ENCODE measurements around the gene MRPS16. TPM values are rescaled to one million over a fixed set of nuclear protein-coding genes. Genes with fewer than 3 reads are reported as not detected.

The MRPS16 gene
- total and polyA plus RNA-seq, 9 of the 15 experiments (the other 6 are each of a cell fraction or from before 2014, with no cell fraction given): 65.0 to 239 (median 146) TPM

GRCh38 chr10:73244866-73245477 is 7.5 kb downstream of the MRPS16 start (continued):
- no peak for TF ChIP-seq BCLAF1 (IDR thresholded peaks at IDR 0.05; ENCODE audit: borderline replicate concordance in 1 of 2, control insufficient read depth in 1 of 2, low read depth in 2 of 2, low read length in 1 of 2)
- peak in 1 of 3 experiments; percentile 48 for TF ChIP-seq YY1 (IDR thresholded peaks at IDR 0.05; ENCODE audit: borderline replicate concordance in 1 of 3, control insufficient read depth in 1 of 3, extremely low read depth in 1 of 3, insufficient read depth in 3 of 3, insufficient read length in 1 of 3, insufficient replicate concordance in 2 of 3, low read depth in 1 of 3, low read length in 2 of 3)
- no peak for TF ChIP-seq MCM2 (IDR thresholded peaks at IDR 0.05; ENCODE audit: low read depth)
- no peak for TF ChIP-seq MBD1 (CRISPR knock-in tag; IDR thresholded peaks at IDR 0.05)
- TF ChIP-seq NFE2L1 (tag; IDR thresholded peaks at IDR 0.05; ENCODE audit: borderline replicate concordance, low read depth): no peak
- no peak for TF ChIP-seq ZNF512 (tag; IDR thresholded peaks at IDR 0.05)
- TF ChIP-seq JUND (IDR thresholded peaks at IDR 0.05; ENCODE audit: borderline replicate concordance, low read depth, low read length): peak; percentile 67; the same call in 1 of the 2 replicates
- peak; percentile 51; the same call in 1 of the 3 replicates for TF ChIP-seq JUND (tag; IDR thresholded peaks at IDR 0.05; ENCODE audit: borderline replicate concordance, low read depth, low read length)
- peak; percentile 39 for TF ChIP-seq ZNF589 (CRISPR knock-in tag; IDR thresholded peaks at IDR 0.05; ENCODE audit: low read depth)
- TF ChIP-seq ZNF197 (CRISPR knock-in tag; IDR thresholded peaks at IDR 0.05; ENCODE audit: low read depth): no peak
- TF ChIP-seq TRIM24 (IDR thresholded peaks at IDR 0.05): peak; percentile 90 to 92
- TF ChIP-seq ZBTB9 (CRISPR knock-in tag; IDR thresholded peaks at IDR 0.05): no peak
- no peak for TF ChIP-seq ZNF408 (CRISPR knock-in tag; IDR thresholded peaks at IDR 0.05; ENCODE audit: low read depth)
- TF ChIP-seq KLF13 (tag; IDR thresholded peaks at IDR 0.05; ENCODE audit: borderline replicate concordance, low read depth): no peak
- no peak for TF ChIP-seq ZNF551 (CRISPR knock-in tag; IDR thresholded peaks at IDR 0.05)
- no peak for TF ChIP-seq CREB3L1 (IDR thresholded peaks at IDR 0.05; ENCODE audit: borderline replicate concordance, low read depth)
